Measurements from ENCODE around the gene PELI2.

Gene PELI2

GRCh38 chr14:56235388-56235787, 117.2 kb downstream of the PELI2 start:
- no peaks in the 10 kb centered on the region for H3K27me3 ChIP-seq (ENCODE audit: control insufficient read depth, insufficient read depth, low read length)
- H3K9me3 ChIP-seq (ENCODE audit: control insufficient read depth, low read depth, low read length), result no peaks in the 10 kb centered on the region
- no peak overlapping the region for H3K9ac ChIP-seq (ENCODE audit: low read length)
- H3K36me3 ChIP-seq (ENCODE audit: control insufficient read depth, low read depth, low read length), result no peaks in the 10 kb centered on the region
- no peak overlapping the region for H3K4me3 ChIP-seq (ENCODE audit: low read length)
- no peak overlapping the region for H3K27ac ChIP-seq (ENCODE audit: low read length)
- peaks cover 3% of the 10 kb centered on the region for H3K4me1 ChIP-seq (ENCODE audit: control insufficient read depth, low read depth, low read length)

- no peaks in the 10 kb centered on the region for H3K9me3 ChIP-seq (ENCODE audit: control insufficient read depth, low read depth, low read length)
- no peaks in the 10 kb centered on the region for H3K27me3 ChIP-seq (ENCODE audit: control insufficient read depth, insufficient read depth, low read length)
- H3K4me1 ChIP-seq (ENCODE audit: control insufficient read depth, low read depth, low read length), result peaks cover 3% of the 10 kb centered on the region
- H3K9ac ChIP-seq (ENCODE audit: low read length), result no peak overlapping the region
- H3K27ac ChIP-seq (ENCODE audit: low read length), result no peak overlapping the region
- H3K4me3 ChIP-seq (ENCODE audit: low read length), result no peak overlapping the region
- no peaks in the 10 kb centered on the region for H3K36me3 ChIP-seq (ENCODE audit: control insufficient read depth, low read depth, low read length)
Measured at GRCh38 chr14:56237398-56237797, 119.2 kb downstream of the PELI2 start.

- Histone ChIP-seq H3K9ac (ENCODE audit: low read length) (no peak overlapping the region), H3K9me3 (ENCODE audit: control insufficient read depth, low read depth, low read length) (no peaks in the 10 kb centered on the region), H3K27me3 (ENCODE audit: control insufficient read depth, insufficient read depth, low read length) (no peaks in the 10 kb centered on the region), H3K36me3 (ENCODE audit: control insufficient read depth, low read depth, low read length) (no peaks in the 10 kb centered on the region), H3K27ac (ENCODE audit: low read length) (no peak overlapping the region), H3K4me3 (ENCODE audit: low read length) (no peak overlapping the region), H3K4me1 (ENCODE audit: control insufficient read depth, low read depth, low read length) (no peaks in the 10 kb centered on the region)
Measured at GRCh38 chr14:56241461-56241860, 123.2 kb downstream of the PELI2 start.

- Histone ChIP-seq H3K36me3 (ENCODE audit: control insufficient read depth, low read depth, low read length) (no peaks in the 10 kb centered on the region), H3K4me3 (ENCODE audit: low read length) (no peak overlapping the region), H3K9ac (ENCODE audit: low read length) (no peak overlapping the region), H3K27ac (ENCODE audit: low read length) (no peak overlapping the region), H3K9me3 (ENCODE audit: control insufficient read depth, low read depth, low read length) (no peaks in the 10 kb centered on the region), H3K4me1 (ENCODE audit: control insufficient read depth, low read depth, low read length) (no peaks in the 10 kb centered on the region), H3K27me3 (ENCODE audit: control insufficient read depth, insufficient read depth, low read length) (no peaks in the 10 kb centered on the region)
Measured at GRCh38 chr14:56243110-56243509, 124.9 kb downstream of the PELI2 start.

- no peaks in the 10 kb centered on the region for H3K36me3 ChIP-seq (ENCODE audit: control insufficient read depth, low read depth, low read length)
- H3K4me3 ChIP-seq (ENCODE audit: low read length), result no peak overlapping the region
- H3K9ac ChIP-seq (ENCODE audit: low read length), result no peak overlapping the region
- no peaks in the 10 kb centered on the region for H3K27me3 ChIP-seq (ENCODE audit: control insufficient read depth, insufficient read depth, low read length)
- H3K4me1 ChIP-seq (ENCODE audit: control insufficient read depth, low read depth, low read length), result no peaks in the 10 kb centered on the region
- no peaks in the 10 kb centered on the region for H3K9me3 ChIP-seq (ENCODE audit: control insufficient read depth, low read depth, low read length)
- no peak overlapping the region for H3K27ac ChIP-seq (ENCODE audit: low read length)
Measured at GRCh38 chr14:56244138-56244789, 126.1 kb downstream of the PELI2 start.

GRCh38 chr14:56247495-56248200, 129.4 kb downstream of the PELI2 start:
- Histone ChIP-seq H3K27ac (ENCODE audit: low read length) (no peak overlapping the region), H3K9me3 (ENCODE audit: control insufficient read depth, low read depth, low read length) (no peaks in the 10 kb centered on the region), H3K4me1 (ENCODE audit: control insufficient read depth, low read depth, low read length) (no peaks in the 10 kb centered on the region), H3K4me3 (ENCODE audit: low read length) (no peak overlapping the region), H3K27me3 (ENCODE audit: control insufficient read depth, insufficient read depth, low read length) (no peaks in the 10 kb centered on the region), H3K9ac (ENCODE audit: low read length) (no peak overlapping the region), H3K36me3 (ENCODE audit: control insufficient read depth, low read depth, low read length) (no peaks in the 10 kb centered on the region)

GRCh38 chr14:56248442-56248841, 130.2 kb downstream of the PELI2 start:
- Histone ChIP-seq H3K36me3 (ENCODE audit: control insufficient read depth, low read depth, low read length) (no peaks in the 10 kb centered on the region), H3K4me1 (ENCODE audit: control insufficient read depth, low read depth, low read length) (no peaks in the 10 kb centered on the region), H3K9ac (ENCODE audit: low read length) (no peak overlapping the region), H3K9me3 (ENCODE audit: control insufficient read depth, low read depth, low read length) (no peaks in the 10 kb centered on the region), H3K4me3 (ENCODE audit: low read length) (no peak overlapping the region), H3K27ac (ENCODE audit: low read length) (no peak overlapping the region), H3K27me3 (ENCODE audit: control insufficient read depth, insufficient read depth, low read length) (no peaks in the 10 kb centered on the region)

- H3K27ac ChIP-seq (ENCODE audit: low read length), result no peak overlapping the region
- no peaks in the 10 kb centered on the region for H3K27me3 ChIP-seq (ENCODE audit: control insufficient read depth, insufficient read depth, low read length)
- H3K36me3 ChIP-seq (ENCODE audit: control insufficient read depth, low read depth, low read length), result no peaks in the 10 kb centered on the region
- no peaks in the 10 kb centered on the region for H3K4me1 ChIP-seq (ENCODE audit: control insufficient read depth, low read depth, low read length)
- H3K9me3 ChIP-seq (ENCODE audit: control insufficient read depth, low read depth, low read length), result no peaks in the 10 kb centered on the region
- H3K9ac ChIP-seq (ENCODE audit: low read length), result no peak overlapping the region
- H3K4me3 ChIP-seq (ENCODE audit: low read length), result no peak overlapping the region
Measured at GRCh38 chr14:56261046-56261445, 142.8 kb downstream of the PELI2 start.

DNA sequence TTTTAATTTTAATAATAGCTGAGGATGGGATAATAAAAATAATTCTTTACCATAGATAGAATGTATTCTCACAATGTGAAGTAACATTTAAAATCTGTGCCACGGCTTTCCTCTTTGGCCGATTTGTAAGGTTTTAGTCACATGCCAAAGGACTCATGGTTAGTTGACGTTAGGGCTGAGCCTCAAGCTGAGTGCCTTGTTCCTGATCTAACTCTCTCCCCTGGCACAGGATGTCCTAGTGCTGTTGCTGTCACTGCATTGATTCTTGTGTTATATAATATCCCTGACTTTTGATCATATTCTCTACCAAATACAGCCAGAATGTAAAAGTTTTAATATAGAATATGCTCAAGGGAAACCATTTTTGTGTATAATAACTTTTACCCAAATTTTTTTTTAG, 144.3 kb downstream of the PELI2 start:
- no peak overlapping the region for H3K9ac ChIP-seq (ENCODE audit: low read length)
- H3K9me3 ChIP-seq (ENCODE audit: control insufficient read depth, low read depth, low read length), result no peaks in the 10 kb centered on the region
- H3K27ac ChIP-seq (ENCODE audit: low read length), result no peak overlapping the region
- H3K36me3 ChIP-seq (ENCODE audit: control insufficient read depth, low read depth, low read length), result no peaks in the 10 kb centered on the region
- no peaks in the 10 kb centered on the region for H3K4me1 ChIP-seq (ENCODE audit: control insufficient read depth, low read depth, low read length)
- no peaks in the 10 kb centered on the region for H3K27me3 ChIP-seq (ENCODE audit: control insufficient read depth, insufficient read depth, low read length)
- no peak overlapping the region for H3K4me3 ChIP-seq (ENCODE audit: low read length)

DNA sequence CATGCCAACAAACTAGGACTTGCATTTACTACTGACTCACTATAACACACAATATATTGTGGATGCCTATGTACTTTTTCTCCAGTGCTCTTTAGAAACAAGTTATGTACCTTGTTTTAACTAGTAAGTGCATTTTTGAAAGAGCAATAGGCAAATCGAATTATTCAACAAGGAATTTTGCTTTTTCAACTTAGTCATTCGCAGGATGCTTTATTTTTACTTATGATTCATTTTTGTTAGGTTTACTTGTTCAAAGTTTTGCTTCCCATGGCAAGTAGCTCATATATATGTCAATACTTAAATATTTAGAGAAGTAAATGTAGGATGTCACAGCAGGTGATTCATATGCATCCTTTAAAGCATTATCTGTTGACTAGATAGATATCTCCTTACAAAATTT, 149.8 kb downstream of the PELI2 start:
- H3K27ac ChIP-seq (ENCODE audit: low read length), result no peak overlapping the region
- H3K4me1 ChIP-seq (ENCODE audit: control insufficient read depth, low read depth, low read length), result no peaks in the 10 kb centered on the region
- no peak overlapping the region for H3K9ac ChIP-seq (ENCODE audit: low read length)
- no peaks in the 10 kb centered on the region for H3K36me3 ChIP-seq (ENCODE audit: control insufficient read depth, low read depth, low read length)
- no peak overlapping the region for H3K4me3 ChIP-seq (ENCODE audit: low read length)
- no peaks in the 10 kb centered on the region for H3K27me3 ChIP-seq (ENCODE audit: control insufficient read depth, insufficient read depth, low read length)
- no peaks in the 10 kb centered on the region for H3K9me3 ChIP-seq (ENCODE audit: control insufficient read depth, low read depth, low read length)

DNA sequence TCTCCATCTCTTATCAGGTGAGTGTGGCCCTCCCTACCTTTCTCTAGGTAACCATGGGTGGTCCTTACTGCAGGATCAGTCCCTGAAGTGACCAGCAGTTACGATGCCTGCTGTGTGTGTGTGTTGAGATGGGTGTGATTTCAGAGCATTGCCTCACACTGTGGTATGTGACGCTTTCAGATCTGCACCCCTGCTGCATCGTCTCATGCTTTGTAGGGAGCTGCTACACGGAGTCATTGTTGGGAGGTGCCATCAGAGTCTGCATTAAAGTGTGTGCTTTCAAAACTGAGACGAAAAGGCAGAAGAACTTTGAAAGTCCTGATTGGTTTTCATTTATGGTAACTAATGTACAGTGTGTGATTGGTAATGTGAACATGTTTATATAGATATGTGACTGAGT, 150.5 kb downstream of the PELI2 start:
- Histone ChIP-seq H3K4me1 (ENCODE audit: control insufficient read depth, low read depth, low read length) (no peaks in the 10 kb centered on the region), H3K9me3 (ENCODE audit: control insufficient read depth, low read depth, low read length) (no peaks in the 10 kb centered on the region), H3K27me3 (ENCODE audit: control insufficient read depth, insufficient read depth, low read length) (no peaks in the 10 kb centered on the region), H3K4me3 (ENCODE audit: low read length) (no peak overlapping the region), H3K9ac (ENCODE audit: low read length) (no peak overlapping the region), H3K27ac (ENCODE audit: low read length) (no peak overlapping the region), H3K36me3 (ENCODE audit: control insufficient read depth, low read depth, low read length) (no peaks in the 10 kb centered on the region)

- H3K36me3 ChIP-seq (ENCODE audit: control insufficient read depth, low read depth, low read length), result no peaks in the 10 kb centered on the region
- H3K4me3 ChIP-seq (ENCODE audit: low read length), result no peak overlapping the region
- H3K27ac ChIP-seq (ENCODE audit: low read length), result no peak overlapping the region
- H3K9ac ChIP-seq (ENCODE audit: low read length), result no peak overlapping the region
- H3K27me3 ChIP-seq (ENCODE audit: control insufficient read depth, insufficient read depth, low read length), result no peaks in the 10 kb centered on the region
- H3K4me1 ChIP-seq (ENCODE audit: control insufficient read depth, low read depth, low read length), result no peaks in the 10 kb centered on the region
- no peaks in the 10 kb centered on the region for H3K9me3 ChIP-seq (ENCODE audit: control insufficient read depth, low read depth, low read length)
Measured at GRCh38 chr14:56270921-56271320, 152.7 kb downstream of the PELI2 start.
